ENCODE results near the gene LTBP1. TPM values are rescaled to one million over a fixed set of nuclear protein-coding genes. Genes with fewer than 3 reads are reported as not detected.

Gene LTBP1
- total RNA-seq, 1 experiment from 2014 or later = 28.5 TPM

DNA sequence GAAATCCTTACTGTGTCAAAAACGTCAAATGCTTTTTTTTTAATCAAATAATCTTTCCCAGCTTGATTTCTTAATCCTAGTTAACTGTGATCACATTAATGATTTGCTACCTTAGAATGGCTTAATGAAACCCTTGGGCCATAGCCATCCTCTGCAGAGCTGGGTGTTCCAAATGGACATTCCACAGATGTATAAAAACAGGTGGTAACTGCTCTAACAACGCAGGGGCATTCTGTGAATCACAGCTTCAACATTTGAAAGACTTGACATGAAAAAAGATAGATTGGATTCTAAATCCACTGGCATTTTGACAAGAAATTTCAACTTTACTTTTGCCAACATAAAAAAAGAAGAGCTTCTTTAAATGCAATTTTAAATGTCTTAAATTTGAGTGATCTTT, 459.9 kb downstream of the LTBP1 start:
- no peaks in the 10 kb centered on the region for H3K27me3 ChIP-seq (ENCODE audit: insufficient read depth, low read length)
- H4K8ac ChIP-seq (replicated peaks; ENCODE audit: insufficient read length, low read depth, low read length) = no peak overlapping the region
- no peak overlapping the region for H2BK20ac ChIP-seq (ENCODE audit: low read depth, low read length, poor library complexity, severe bottlenecking)
- Mint-ChIP-seq H3K4me3 (no peak overlapping the region), H3K27me3 (ENCODE audit: low read depth) (no peaks in the 10 kb centered on the region), H3K9me3 (peaks cover 12 to 13% of the 10 kb centered on the region in 2 experiments), H3K36me3 (ENCODE audit: insufficient read depth in 1 of 3, low read depth in 3 of 3) (peaks cover 7 to 15% (median 8%) of the 10 kb centered on the region in 3 experiments), H3K27ac (no peak overlapping the region), H3K4me1 (peaks cover 8% of the 10 kb centered on the region in 2 experiments)
- H3K79me1 ChIP-seq (ENCODE audit: insufficient read depth, low read depth, low read length, poor library complexity, severe bottlenecking) = no peaks in the 10 kb centered on the region
- H3K23ac ChIP-seq (ENCODE audit: insufficient read length, low read depth, low read length) = no peak overlapping the region
- H3K79me2 ChIP-seq (ENCODE audit: insufficient read depth, low read length) = no peaks in the 10 kb centered on the region
- no peak overlapping the region for H2BK12ac ChIP-seq (ENCODE audit: insufficient read length, low read depth, low read length)
- H4K5ac ChIP-seq (ENCODE audit: insufficient read length, low read depth, low read length) = no peak overlapping the region
- no peaks in the 10 kb centered on the region for H3K23me2 ChIP-seq (ENCODE audit: insufficient read length, low read depth, low read length, poor library complexity, severe bottlenecking)
- no peak overlapping the region for H2AK5ac ChIP-seq (ENCODE audit: insufficient read length, low read length)
- no peaks in the 10 kb centered on the region for H3K9me3 ChIP-seq (ENCODE audit: control insufficient read depth, low read depth, low read length)
- no peak overlapping the region for H2BK5ac ChIP-seq (ENCODE audit: insufficient read length, low read length)
- no peak overlapping the region for H3K4ac ChIP-seq (ENCODE audit: low read depth, low read length)
- no peak overlapping the region for H2BK120ac ChIP-seq (ENCODE audit: low read depth, low read length, poor library complexity, severe bottlenecking)
- no peak for DNase-seq
- H3K56ac ChIP-seq (ENCODE audit: insufficient read length, low read depth, low read length) = no peak overlapping the region
- H3K27ac ChIP-seq (ENCODE audit: insufficient read length, low read depth, low read length) = no peak overlapping the region
- TF ChIP-seq, protein P1, sequence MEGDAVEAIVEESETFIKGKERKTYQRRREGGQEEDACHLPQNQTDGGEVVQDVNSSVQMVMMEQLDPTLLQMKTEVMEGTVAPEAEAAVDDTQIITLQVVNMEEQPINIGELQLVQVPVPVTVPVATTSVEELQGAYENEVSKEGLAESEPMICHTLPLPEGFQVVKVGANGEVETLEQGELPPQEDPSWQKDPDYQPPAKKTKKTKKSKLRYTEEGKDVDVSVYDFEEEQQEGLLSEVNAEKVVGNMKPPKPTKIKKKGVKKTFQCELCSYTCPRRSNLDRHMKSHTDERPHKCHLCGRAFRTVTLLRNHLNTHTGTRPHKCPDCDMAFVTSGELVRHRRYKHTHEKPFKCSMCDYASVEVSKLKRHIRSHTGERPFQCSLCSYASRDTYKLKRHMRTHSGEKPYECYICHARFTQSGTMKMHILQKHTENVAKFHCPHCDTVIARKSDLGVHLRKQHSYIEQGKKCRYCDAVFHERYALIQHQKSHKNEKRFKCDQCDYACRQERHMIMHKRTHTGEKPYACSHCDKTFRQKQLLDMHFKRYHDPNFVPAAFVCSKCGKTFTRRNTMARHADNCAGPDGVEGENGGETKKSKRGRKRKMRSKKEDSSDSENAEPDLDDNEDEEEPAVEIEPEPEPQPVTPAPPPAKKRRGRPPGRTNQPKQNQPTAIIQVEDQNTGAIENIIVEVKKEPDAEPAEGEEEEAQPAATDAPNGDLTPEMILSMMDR (conservative IDR thresholded peaks at IDR 0.05) = no peak
- no peak overlapping the region for H4K91ac ChIP-seq (ENCODE audit: insufficient read length, low read depth, low read length)
- H2BK15ac ChIP-seq (ENCODE audit: low read depth, low read length) = no peak overlapping the region
- no peak overlapping the region for H2AFZ ChIP-seq (ENCODE audit: low read length)
- no peaks in the 10 kb centered on the region for H3K4me1 ChIP-seq (ENCODE audit: insufficient read depth, low read length)
- H4K20me1 ChIP-seq (ENCODE audit: control insufficient read depth, insufficient read depth, insufficient read length) = no peaks in the 10 kb centered on the region
- no peak overlapping the region for H3T11ph ChIP-seq (ENCODE audit: low read length)
- H3K4me2 ChIP-seq (ENCODE audit: insufficient read depth, insufficient read length, low read length) = no peak overlapping the region
- no peak overlapping the region for H3K14ac ChIP-seq (ENCODE audit: insufficient read depth, low read length)
- no CpG with 5 or more reads among the region's 2 CpGs for WGBS (ENCODE audit: extremely low coverage, insufficient read length, low lambda C conversion rate)
- H3K18ac ChIP-seq (ENCODE audit: insufficient read length, low read depth, low read length) = no peak overlapping the region
- no peak overlapping the region for H3K9ac ChIP-seq (ENCODE audit: extremely low read depth, insufficient read length, low read length)
